ENCODE results near the gene TNFRSF19.

- no peak for TF ChIP-seq EZH2 (IDR thresholded peaks at IDR 0.05; ENCODE audit: borderline replicate concordance)
- TF ChIP-seq CTCF (IDR thresholded peaks at IDR 0.05; ENCODE audit: poor library complexity) = no peak
- TF ChIP-seq EZH2phosphoT487 (IDR thresholded peaks at IDR 0.05; ENCODE audit: low read depth, severe bottlenecking, unreplicated experiment) = no peak
Measured at GRCh38 chr13:23636360-23636759, 66.1 kb downstream of the TNFRSF19 start.
